ENCODE data around the gene IL10RA.

The IL10RA gene

DNA sequence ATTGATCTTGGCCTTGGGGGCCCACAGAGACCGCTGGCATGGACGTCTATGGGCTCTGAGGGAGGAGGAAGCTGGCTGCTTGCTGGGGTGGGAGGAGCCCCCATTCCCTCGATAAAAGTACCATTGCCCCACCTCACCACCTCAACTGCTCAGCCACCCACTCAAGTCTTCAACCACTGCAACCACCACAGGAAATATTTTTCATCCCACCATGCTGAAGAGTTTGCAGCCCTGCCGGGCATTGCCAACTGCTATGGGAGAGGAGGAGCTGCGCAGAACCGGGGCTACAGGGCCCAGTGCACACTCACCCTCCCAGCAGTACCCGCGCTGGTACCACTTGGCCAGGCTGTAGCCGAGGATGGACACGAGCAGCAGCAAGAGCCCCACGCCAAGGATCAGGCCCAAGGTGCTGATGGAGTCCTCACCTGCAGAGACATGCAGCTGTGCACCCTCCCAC is 29.2 kb downstream of the IL10RA start:
- H3K4me1 ChIP-seq (ENCODE audit: control insufficient read depth in 1 of 2, insufficient read depth in 1 of 2, low read depth in 1 of 2, low read length in 1 of 2), result peaks cover 23% of the 10 kb centered on the region in 2 experiments
- no peak overlapping the region for H3K27ac ChIP-seq

DNA sequence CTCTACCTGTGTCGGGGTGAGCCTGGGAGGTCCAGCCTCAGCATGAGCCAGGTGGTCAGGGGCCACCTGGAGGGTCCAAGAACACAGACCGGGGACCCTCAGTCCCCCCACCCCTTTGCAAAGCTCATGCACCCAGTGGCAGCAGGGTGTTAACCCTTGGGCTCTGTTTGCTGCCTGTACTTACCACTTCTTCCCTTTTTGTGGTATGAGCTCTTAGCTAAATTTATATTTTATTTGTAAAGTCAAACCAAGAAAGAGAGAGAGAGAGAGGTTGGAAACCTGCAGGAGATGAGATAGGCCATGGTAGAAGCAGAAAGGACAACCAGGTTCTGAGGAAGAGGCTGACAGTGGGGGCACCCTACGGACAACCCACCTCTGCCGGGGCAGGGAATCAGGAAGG is 29.9 kb downstream of the IL10RA start:
- H3K36me3 ChIP-seq, result no peaks in the 10 kb centered on the region
- H3K4me1 ChIP-seq (ENCODE audit: control insufficient read depth in 1 of 2, insufficient read depth in 1 of 2, low read depth in 1 of 2, low read length in 1 of 2), result peaks cover 16% of the 10 kb centered on the region in 2 experiments
- H3K4me3 ChIP-seq (ENCODE audit: low read depth in 1 of 2, low read length in 1 of 2), result no peak overlapping the region
- no peaks in the 10 kb centered on the region for H3K9me3 ChIP-seq
- H3K27me3 ChIP-seq, result peaks cover 13% of the 10 kb centered on the region
- H3K27ac ChIP-seq, result no peak overlapping the region
- TF ChIP-seq, protein P1, sequence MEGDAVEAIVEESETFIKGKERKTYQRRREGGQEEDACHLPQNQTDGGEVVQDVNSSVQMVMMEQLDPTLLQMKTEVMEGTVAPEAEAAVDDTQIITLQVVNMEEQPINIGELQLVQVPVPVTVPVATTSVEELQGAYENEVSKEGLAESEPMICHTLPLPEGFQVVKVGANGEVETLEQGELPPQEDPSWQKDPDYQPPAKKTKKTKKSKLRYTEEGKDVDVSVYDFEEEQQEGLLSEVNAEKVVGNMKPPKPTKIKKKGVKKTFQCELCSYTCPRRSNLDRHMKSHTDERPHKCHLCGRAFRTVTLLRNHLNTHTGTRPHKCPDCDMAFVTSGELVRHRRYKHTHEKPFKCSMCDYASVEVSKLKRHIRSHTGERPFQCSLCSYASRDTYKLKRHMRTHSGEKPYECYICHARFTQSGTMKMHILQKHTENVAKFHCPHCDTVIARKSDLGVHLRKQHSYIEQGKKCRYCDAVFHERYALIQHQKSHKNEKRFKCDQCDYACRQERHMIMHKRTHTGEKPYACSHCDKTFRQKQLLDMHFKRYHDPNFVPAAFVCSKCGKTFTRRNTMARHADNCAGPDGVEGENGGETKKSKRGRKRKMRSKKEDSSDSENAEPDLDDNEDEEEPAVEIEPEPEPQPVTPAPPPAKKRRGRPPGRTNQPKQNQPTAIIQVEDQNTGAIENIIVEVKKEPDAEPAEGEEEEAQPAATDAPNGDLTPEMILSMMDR (IDR thresholded peaks at IDR 0.05), result no peak

More for the DNA sequence above, 29.2 kb downstream of the IL10RA start:
- no peaks in the 10 kb centered on the region for H3K36me3 ChIP-seq
- H3K27me3 ChIP-seq, result peaks cover 13% of the 10 kb centered on the region
- no peaks in the 10 kb centered on the region for H3K9me3 ChIP-seq
- TF ChIP-seq, protein P1 (IDR thresholded peaks at IDR 0.05), result no peak
- H3K4me3 ChIP-seq (ENCODE audit: low read depth in 1 of 2, low read length in 1 of 2), result no peak overlapping the region

DNA sequence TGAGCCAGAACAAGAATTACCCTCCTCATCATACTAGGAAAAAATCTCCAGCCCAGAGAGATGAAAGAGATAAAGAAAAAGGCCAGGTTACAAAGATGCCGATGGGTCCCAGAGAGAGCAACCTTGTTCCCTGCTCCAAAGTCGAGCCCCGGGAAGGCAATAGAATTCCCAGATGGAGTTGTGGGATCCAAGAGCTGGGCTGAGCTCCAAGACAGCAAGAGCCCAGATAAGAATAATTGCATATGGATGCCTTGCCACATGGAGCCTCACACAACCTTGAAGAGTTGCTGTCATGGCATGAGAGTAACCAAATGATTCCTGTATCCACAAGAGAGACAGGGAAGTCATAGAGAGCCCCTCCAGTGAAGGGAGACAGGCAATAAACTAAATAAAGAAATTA is 30.9 kb downstream of the IL10RA start:
- Histone ChIP-seq H3K27ac (no peak overlapping the region), H3K9me3 (no peaks in the 10 kb centered on the region), H3K36me3 (no peaks in the 10 kb centered on the region), H3K4me3 (ENCODE audit: low read depth in 1 of 2, low read length in 1 of 2) (no peak overlapping the region), H3K27me3 (peaks cover 13% of the 10 kb centered on the region), H3K4me1 (ENCODE audit: control insufficient read depth in 1 of 2, insufficient read depth in 1 of 2, low read depth in 1 of 2, low read length in 1 of 2) (peaks cover 6% of the 10 kb centered on the region in 2 experiments)
- TF ChIP-seq, protein P1 (IDR thresholded peaks at IDR 0.05), result no peak

DNA sequence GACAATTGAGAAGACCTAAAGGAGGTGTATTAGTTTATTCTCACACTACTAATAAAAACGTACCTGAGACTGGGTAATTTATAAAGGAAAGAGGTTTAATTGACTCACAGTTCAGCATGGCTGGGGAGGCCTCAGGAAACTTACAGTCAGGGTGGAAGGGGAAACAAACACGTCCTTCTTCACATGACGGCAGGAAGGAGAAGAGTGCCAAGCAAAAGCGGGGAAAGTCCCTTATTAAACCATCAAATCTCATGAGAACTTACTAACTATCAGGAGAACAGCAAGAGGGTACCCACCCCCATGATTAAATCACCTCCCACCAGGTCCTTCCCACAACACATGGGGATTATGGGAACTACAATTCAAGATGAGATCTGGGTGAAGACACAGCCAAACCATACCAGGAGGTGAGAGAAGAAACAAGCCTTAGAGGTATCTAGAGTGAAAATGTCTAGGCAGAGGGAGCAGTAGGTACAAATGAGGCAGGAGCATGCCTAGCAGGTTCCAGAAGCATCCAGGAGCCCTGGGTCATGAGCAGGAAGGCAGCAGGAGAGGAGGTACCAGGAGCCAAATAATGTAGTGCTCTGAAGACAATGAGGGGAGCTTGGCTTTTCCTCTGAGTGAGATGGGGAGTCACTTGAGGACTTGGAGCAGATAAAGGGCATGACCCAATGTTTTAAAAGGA is 31.6 kb downstream of the IL10RA start:
- H3K4me1 ChIP-seq (ENCODE audit: control insufficient read depth in 1 of 2, insufficient read depth in 1 of 2, low read depth in 1 of 2, low read length in 1 of 2), result no peaks in the 10 kb centered on the region
- H3K9me3 ChIP-seq, result no peaks in the 10 kb centered on the region
- no peak overlapping the region for H3K27ac ChIP-seq
- H3K27me3 ChIP-seq, result peaks cover 13% of the 10 kb centered on the region
- TF ChIP-seq, protein P1 (IDR thresholded peaks at IDR 0.05), result no peak
- H3K4me3 ChIP-seq (ENCODE audit: low read depth in 1 of 2, low read length in 1 of 2), result no peak overlapping the region
- no peaks in the 10 kb centered on the region for H3K36me3 ChIP-seq

DNA sequence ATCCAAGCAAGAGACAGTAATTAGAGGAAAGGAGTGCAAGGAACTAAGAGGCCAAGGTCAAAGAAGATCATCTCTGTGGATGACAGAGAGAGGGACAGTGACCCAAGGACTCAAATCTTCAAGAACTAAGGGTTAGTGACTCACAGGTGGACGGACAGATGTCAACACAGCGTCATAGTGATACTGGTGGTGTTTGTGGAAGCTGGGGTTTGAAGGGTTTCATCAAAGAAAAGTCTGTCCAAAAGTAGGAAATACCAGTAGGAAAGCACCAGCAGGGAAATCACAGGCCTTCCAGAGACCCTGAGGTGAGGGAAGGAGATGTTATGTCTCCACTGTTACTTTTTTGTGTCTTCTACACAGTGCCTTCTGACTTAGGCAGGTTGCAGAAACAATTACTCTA is 32.2 kb downstream of the IL10RA start:
- Histone ChIP-seq H3K27ac (no peak overlapping the region), H3K4me1 (ENCODE audit: control insufficient read depth in 1 of 2, insufficient read depth in 1 of 2, low read depth in 1 of 2, low read length in 1 of 2) (no peaks in the 10 kb centered on the region), H3K4me3 (ENCODE audit: low read depth in 1 of 2, low read length in 1 of 2) (no peak overlapping the region), H3K27me3 (peaks cover 13% of the 10 kb centered on the region), H3K9me3 (no peaks in the 10 kb centered on the region), H3K36me3 (no peaks in the 10 kb centered on the region)
- TF ChIP-seq, protein P1 (IDR thresholded peaks at IDR 0.05), result no peak
